ENCODE data around the gene DDX11. TPM values are rescaled to one million over a fixed set of nuclear protein-coding genes. Genes with fewer than 3 reads are reported as not detected.
"Not testable (repeated sequence)": the region's sequence is repeated elsewhere in the genome, so short reads cannot be mapped to it uniquely, and the experiment has no call there.

The DDX11 gene
- total and polyA plus RNA-seq, 8 donors = 11.1 to 45.3 (median 26.2) TPM

DNA sequence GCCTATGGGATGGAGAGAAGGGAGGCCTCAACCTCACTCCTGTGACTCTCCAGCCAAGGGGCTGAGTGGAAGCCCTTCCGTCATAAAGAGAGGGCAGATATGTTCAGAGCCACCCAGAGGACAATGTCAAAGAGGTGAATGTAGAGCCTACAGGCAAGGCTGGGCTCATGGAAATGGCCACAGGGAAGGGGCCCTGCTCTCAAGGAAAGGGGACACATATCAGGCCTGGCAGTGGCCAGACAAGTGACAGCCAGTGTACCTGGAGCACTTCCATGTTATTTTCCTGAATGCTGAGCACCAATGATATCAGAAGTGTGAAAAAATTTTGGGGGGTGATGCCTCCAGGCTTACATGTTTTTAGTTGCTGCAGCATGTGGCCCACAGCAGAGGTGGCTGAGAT is 36.6 kb upstream of the DDX11 start:
- Histone ChIP-seq H3K4me3 (no peak overlapping the region), H3K4me1 (no peaks in the 10 kb centered on the region), H3K36me3 (no peaks in the 10 kb centered on the region), H3K9me3 (no peaks in the 10 kb centered on the region), H3K27me3 (no peaks in the 10 kb centered on the region), H3K27ac (no peak overlapping the region)
- FAIRE-seq (no peak), DNase-seq (no peak), ATAC-seq (no peak)
- 94% methylated on average over 1 of the region's 1 CpG for WGBS, 2 donors
- intact Hi-C loops (cut with DNase I) = no loop called here
- TF ChIP-seq, protein P1, sequence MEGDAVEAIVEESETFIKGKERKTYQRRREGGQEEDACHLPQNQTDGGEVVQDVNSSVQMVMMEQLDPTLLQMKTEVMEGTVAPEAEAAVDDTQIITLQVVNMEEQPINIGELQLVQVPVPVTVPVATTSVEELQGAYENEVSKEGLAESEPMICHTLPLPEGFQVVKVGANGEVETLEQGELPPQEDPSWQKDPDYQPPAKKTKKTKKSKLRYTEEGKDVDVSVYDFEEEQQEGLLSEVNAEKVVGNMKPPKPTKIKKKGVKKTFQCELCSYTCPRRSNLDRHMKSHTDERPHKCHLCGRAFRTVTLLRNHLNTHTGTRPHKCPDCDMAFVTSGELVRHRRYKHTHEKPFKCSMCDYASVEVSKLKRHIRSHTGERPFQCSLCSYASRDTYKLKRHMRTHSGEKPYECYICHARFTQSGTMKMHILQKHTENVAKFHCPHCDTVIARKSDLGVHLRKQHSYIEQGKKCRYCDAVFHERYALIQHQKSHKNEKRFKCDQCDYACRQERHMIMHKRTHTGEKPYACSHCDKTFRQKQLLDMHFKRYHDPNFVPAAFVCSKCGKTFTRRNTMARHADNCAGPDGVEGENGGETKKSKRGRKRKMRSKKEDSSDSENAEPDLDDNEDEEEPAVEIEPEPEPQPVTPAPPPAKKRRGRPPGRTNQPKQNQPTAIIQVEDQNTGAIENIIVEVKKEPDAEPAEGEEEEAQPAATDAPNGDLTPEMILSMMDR (IDR thresholded peaks at IDR 0.05) = no peak

DNA sequence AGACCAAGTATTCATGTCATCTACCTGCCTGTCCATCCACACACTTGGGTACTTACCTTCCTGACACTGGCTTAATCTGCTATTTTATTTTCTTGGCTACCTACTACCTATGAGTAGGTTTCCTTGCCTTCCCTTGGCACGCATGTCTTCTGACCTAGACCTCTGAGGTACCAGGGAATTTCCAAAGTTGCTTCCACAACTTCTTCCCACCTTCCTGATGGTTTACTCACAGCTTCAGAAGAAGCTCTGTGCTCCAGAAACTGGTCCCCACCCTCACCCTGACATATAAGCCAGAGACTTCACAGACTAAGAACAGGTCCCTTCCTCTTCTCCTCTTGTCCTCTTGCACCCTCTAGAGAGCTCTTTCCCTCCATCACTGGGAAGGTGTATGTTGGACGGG is 35.7 kb upstream of the DDX11 start:
- Histone ChIP-seq H3K36me3 (no peaks in the 10 kb centered on the region), H3K9me3 (no peaks in the 10 kb centered on the region), H3K27ac (no peak overlapping the region), H3K27me3 (no peaks in the 10 kb centered on the region), H3K4me1 (no peaks in the 10 kb centered on the region), H3K4me3 (no peak overlapping the region)
- no peak for DNase-seq
- no peak for FAIRE-seq
- TF ChIP-seq, protein P1 (IDR thresholded peaks at IDR 0.05) = no peak
- no peak for ATAC-seq
- WGBS, 2 donors = 88 to 95% methylated on average over 2 of the region's 2 CpGs
- intact Hi-C loops (cut with DNase I) = no loop called here

DNA sequence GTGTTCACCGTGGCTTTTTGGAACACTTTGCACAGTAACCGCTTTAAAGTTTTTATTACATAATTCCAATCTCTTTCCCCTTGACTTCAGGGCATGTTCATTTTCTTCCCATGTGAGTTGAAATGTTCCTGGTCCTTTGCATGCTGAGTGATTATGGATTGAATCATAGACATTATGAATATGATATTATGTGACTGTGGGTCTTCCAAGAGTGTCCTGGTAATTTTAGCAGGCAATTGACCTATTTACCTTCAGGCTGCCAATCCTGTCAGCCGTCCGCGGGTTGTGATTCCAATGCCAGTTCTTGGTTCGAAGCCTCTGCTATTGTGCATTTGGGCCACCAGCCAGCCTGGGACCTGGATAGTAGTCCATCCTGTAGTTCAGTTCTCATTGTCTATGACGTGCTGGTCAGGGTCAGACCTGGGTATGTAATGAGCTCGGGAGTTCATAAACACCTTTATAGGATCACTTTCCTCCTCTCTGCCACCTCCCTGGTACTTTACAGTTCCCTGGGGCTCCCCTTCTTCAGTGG is 32.6 kb upstream of the DDX11 start:
- Histone ChIP-seq H3K9me3 (no peaks in the 10 kb centered on the region), H3K27me3 (no peaks in the 10 kb centered on the region), H3K4me3 (no peak overlapping the region), H3K36me3 (no peaks in the 10 kb centered on the region), H3K27ac (no peak overlapping the region), H3K4me1 (no peaks in the 10 kb centered on the region)
- ATAC-seq = no peak
- TF ChIP-seq, protein P1 (IDR thresholded peaks at IDR 0.05) = no peak
- intact Hi-C loops (cut with DNase I) = no loop called here
- WGBS, 2 donors = 89% methylated on average over 8 of the region's 8 CpGs
- no peak for FAIRE-seq
- DNase-seq = no peak

DNA sequence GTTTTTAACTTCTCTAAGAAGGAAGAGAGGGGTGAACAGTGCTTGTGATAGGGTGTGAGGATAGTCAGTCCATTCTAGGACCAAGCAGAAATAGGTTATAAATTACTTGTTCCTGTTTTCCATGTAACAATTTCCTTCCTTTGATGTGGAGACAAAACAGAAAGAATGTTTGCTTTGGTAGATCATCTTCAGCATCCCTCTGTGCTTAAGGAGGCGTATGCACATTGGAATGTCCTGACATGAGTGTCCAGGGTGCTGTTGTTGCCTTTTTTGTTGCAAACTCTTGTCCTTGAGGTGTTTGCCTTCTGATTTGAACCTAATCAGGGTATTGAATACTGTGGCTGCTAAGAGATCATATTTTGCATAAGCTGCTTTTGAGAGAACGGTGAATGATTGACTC is 23.5 kb upstream of the DDX11 start:
- DNase-seq; H3K27ac ChIP-seq; FAIRE-seq; H3K36me3 ChIP-seq; H3K9me3 ChIP-seq; H3K27me3 ChIP-seq; intact Hi-C loops (cut with DNase I); H3K4me1 ChIP-seq; ATAC-seq; H3K4me3 ChIP-seq: not testable (repeated sequence)
- WGBS, 2 donors = 87 to 91% methylated on average over 2 of the region's 2 CpGs

DNA sequence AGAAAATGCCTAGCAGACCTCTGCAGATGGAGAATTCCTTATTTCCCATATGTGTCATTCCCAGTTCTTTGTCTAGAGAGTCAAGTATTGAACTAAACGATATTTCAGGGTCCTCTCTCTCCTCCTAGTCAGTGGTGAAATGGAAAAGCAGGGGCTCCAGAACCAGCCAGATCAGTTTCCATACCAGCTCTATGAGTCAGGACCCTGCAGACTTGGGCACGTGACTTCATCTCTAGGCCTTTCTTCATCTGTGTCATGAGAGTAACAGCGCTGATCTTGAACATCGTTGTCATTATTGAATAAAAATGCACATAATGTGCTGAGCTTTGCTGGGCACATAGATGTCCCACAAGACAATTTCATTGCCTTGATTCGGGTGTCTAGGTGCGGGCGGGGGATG is 23.1 kb upstream of the DDX11 start:
- H3K27ac ChIP-seq; H3K36me3 ChIP-seq; FAIRE-seq; ATAC-seq; H3K4me3 ChIP-seq; H3K27me3 ChIP-seq; DNase-seq; intact Hi-C loops (cut with DNase I); H3K9me3 ChIP-seq; H3K4me1 ChIP-seq: not testable (repeated sequence)
- 86 to 90% methylated on average over 4 to 7 of the region's 7 CpGs for WGBS, 2 donors

DNA sequence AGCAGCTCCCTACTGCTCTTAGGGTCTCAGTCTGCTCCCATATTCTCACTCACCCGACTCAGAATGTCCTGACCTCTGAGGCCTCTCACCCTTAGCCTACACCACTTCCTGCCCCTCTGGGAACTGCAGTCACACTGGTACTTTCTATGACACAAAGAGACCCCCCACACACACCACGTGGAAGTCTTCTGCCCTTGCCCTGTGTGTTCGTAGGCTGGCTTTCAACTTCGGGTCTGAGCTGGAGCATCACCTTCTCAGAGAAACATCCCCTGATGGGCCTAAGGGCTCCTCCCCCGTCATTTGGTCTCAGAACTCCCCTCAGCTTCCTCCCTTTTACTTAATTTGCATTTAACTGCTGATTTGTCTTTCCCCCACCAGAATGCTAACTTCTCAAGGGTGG is 22.0 kb upstream of the DDX11 start:
- intact Hi-C loops (cut with DNase I); H3K27me3 ChIP-seq; H3K4me3 ChIP-seq; H3K27ac ChIP-seq; FAIRE-seq; DNase-seq; H3K4me1 ChIP-seq; H3K36me3 ChIP-seq; ATAC-seq; H3K9me3 ChIP-seq: not testable (repeated sequence)
- WGBS, 2 donors = 72 to 84% methylated on average over 5 of the region's 5 CpGs

DNA sequence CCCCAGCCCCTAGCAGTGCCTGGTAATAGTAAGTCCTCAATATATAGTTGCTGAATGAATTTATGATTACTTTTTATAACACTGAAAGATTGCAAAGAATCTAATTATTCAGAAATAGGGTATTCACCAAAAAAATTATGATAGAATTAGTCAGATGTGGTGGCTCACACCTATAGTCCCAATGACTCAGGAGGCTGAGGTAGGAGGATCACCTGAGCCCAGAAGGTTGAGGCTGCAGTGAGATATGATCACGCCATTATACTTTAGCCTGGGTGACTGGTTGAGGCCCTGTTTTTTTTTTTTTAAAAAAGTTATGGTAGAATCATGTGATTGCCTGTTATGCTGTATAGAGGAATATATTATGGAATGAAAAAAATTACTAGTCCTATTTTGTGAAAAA is 21.5 kb upstream of the DDX11 start:
- DNase-seq; FAIRE-seq; H3K36me3 ChIP-seq; H3K27me3 ChIP-seq; H3K4me1 ChIP-seq; ATAC-seq; H3K4me3 ChIP-seq; H3K9me3 ChIP-seq; intact Hi-C loops (cut with DNase I); H3K27ac ChIP-seq: not testable (repeated sequence)
- 81 to 89% methylated on average over 1 of the region's 1 CpG for WGBS, 2 donors

DNA sequence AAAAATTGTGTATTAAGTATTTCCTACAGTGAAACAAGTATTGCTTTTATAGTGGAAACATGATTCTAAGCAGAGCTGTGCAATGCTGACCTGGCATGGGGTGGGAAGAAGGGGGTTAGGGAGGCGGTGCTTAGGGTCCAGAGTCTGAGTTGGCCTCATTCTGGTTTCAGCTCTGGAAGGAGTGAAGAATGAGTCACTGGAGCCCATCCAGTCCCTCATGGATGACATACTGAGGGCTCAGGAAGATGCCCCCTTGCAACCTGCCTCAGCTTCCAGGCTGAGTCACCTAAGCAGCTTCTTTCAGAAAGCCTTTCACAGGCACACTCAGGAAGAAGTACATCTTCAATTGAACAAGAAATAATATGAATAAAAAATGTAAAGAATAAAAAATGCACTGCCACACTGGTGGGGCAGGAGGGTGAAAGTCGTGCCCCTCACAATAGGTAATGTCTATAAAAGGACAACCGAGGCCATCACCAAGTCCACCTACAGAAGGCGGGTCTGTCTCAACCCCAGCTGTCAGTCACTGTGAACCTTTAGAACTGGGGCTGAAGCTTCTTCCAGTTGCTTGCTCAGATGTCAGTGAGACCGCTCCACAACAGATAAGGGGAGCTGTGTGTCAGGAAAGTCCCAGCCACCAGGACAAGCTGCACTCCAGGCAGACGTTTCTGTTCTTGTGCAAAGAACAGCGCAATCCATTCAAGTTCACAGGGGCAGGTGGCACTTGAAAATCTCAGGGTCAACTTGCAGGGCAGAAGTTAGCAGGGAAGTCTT is 20.8 kb upstream of the DDX11 start:
- H3K27me3 ChIP-seq; H3K4me1 ChIP-seq; DNase-seq; H3K36me3 ChIP-seq; H3K4me3 ChIP-seq; H3K9me3 ChIP-seq; FAIRE-seq; ATAC-seq; intact Hi-C loops (cut with DNase I); H3K27ac ChIP-seq: not testable (repeated sequence)
- 74 to 82% methylated on average over 7 of the region's 7 CpGs for WGBS, 2 donors

DNA sequence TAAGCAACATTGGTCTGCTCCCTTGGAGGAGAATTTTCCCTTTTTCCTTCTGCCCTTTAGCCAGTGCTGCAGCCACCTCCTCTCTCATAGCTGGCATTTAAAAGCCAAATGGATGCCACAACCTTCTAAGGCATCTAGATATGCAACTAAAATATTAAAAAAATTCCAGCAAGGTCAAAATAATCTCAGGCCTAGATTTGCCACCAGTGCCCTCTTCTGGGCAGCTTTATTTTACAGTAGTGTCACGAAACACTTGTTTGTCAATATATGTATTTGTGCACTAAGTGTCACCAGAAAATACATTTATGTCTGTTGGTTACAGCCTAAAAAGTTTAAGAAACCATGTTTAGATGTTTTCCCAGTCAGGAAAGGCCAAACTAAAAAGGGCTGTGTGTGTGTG is 19.7 kb upstream of the DDX11 start:
- H3K9me3 ChIP-seq; H3K27me3 ChIP-seq; H3K36me3 ChIP-seq; intact Hi-C loops (cut with DNase I); H3K27ac ChIP-seq; H3K4me3 ChIP-seq; DNase-seq; FAIRE-seq; H3K4me1 ChIP-seq; ATAC-seq: not testable (repeated sequence)
- WGBS, 2 donors = 61 to 71% methylated on average over 1 of the region's 1 CpG

Data from pancreas (tissue), 10 donors.